NT2/D1 (cell line): ENCODE data around the gene COL9A2.

ENCODE experiments used
- SUZ12 ChIP-seq: IDR thresholded peaks from 2 replicates; pipeline ENCODE4 v1.6.1; 2011; ENCODE audit not compliant: insufficient read length, insufficient read depth; ENCODE audit errors: extremely low read depth
- YY1 ChIP-seq: IDR thresholded peaks from 2 replicates; pipeline ENCODE4 v1.6.1; 2011; ENCODE audit not compliant: insufficient read length, insufficient read depth
- ZNF274 ChIP-seq: IDR thresholded peaks from 2 replicates; pipeline ENCODE4 v1.6.1; 2011; ENCODE audit warnings: mild to moderate bottlenecking, low read depth, low read length

DNA sequence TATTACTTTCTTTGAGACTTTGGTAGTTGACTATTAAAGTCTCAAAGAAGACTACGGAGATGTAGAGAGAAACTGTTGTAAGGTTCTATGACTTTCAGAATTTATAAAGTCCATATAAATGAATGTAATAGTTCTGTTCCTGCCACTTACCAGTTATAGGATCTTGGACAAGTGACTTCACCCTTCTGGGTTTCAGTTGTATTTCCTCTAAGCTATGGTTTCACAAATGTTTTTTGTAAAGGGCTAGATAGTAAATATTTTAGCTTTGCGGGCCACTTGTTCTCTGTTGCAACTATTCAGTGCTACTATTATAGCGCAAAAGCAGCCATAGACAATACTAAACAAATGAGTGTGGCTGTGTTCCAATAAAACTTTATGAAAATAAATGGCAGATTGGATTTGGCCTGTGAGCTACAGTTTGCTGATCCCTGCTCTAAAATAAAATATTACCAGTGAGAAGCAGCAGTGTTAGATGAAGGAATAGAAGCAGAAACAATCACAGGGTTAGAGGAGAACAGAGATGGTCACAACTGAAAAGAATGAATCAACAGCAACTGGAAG is 44.4 kb downstream of the COL9A2 start:
- TF ChIP-seq ZNF274: no peak
- no peak for TF ChIP-seq YY1
- no peak for TF ChIP-seq SUZ12
